Measurements from ENCODE around the gene HAUS8. TPM values are rescaled to one million over a fixed set of nuclear protein-coding genes. Genes with fewer than 3 reads are reported as not detected.

HAUS8 gene
- total RNA-seq, 1 donor from 2014 or later: 20.5 TPM

GRCh38 chr19:17074634-17075034 is 618 bp downstream of the HAUS8 start:
- H3K4me3 ChIP-seq (ENCODE audit: low read depth, low read length): peak overlapping the region; percentile 95
- DNase-seq (ENCODE audit: low read depth): no peak
- TF ChIP-seq, protein P1, sequence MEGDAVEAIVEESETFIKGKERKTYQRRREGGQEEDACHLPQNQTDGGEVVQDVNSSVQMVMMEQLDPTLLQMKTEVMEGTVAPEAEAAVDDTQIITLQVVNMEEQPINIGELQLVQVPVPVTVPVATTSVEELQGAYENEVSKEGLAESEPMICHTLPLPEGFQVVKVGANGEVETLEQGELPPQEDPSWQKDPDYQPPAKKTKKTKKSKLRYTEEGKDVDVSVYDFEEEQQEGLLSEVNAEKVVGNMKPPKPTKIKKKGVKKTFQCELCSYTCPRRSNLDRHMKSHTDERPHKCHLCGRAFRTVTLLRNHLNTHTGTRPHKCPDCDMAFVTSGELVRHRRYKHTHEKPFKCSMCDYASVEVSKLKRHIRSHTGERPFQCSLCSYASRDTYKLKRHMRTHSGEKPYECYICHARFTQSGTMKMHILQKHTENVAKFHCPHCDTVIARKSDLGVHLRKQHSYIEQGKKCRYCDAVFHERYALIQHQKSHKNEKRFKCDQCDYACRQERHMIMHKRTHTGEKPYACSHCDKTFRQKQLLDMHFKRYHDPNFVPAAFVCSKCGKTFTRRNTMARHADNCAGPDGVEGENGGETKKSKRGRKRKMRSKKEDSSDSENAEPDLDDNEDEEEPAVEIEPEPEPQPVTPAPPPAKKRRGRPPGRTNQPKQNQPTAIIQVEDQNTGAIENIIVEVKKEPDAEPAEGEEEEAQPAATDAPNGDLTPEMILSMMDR (conservative IDR thresholded peaks at IDR 0.05; ENCODE audit: low read depth, low read length): no peak

GRCh38 chr19:17073869-17074633 is 1.2 kb downstream of the HAUS8 start:
- no peak for DNase-seq (ENCODE audit: low read depth)

DNA sequence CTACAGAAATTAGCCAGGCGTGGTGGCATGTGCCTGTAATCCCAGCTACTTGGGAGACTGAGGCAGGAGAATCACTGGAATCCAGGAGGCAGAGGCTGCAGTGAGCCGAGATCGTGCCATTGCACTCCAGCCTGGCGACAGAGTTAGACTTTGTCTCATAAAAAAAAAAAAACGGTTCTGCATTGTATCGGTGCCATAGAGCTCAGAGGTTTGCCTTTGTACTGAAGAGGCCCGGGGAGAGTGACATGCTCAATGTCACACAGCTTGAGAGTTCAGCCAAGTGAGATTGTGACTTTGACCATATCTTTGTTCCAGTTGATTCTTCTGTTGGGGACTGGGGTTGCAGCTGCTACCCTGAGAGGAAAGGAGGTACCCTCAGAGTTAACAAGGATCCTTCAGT is 4.3 kb downstream of the HAUS8 start:
- no peak overlapping the region for H3K4me3 ChIP-seq (ENCODE audit: low read depth, low read length)
- no peak for DNase-seq (ENCODE audit: low read depth)
- TF ChIP-seq, protein P1 (conservative IDR thresholded peaks at IDR 0.05; ENCODE audit: low read depth, low read length): no peak

More at GRCh38 chr19:17073869-17074633, 1.2 kb downstream of the HAUS8 start:
- H3K4me3 ChIP-seq (ENCODE audit: low read depth, low read length): peak overlapping the region; percentile 95
- TF ChIP-seq, protein P1 (conservative IDR thresholded peaks at IDR 0.05; ENCODE audit: low read depth, low read length): no peak

DNA sequence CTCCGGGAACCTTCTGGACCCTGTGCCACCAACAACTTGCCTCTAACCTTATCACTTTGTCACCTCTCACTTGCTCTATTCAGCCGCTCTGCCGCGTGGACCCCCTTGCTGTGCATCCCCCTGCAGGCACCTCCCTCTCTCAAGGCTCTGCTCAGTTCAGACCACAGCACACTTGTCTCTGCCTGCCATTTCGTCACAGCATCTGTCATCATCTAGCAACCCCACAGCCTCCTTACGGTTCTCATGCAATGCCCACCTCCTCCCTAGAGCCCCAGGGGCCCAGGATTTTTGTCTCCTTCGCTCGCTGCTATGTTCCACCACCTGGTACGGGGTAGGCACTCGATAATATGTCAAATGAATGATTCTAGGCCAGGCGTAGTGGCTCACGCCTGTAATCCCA is 4.8 kb downstream of the HAUS8 start:
- TF ChIP-seq, protein P1 (conservative IDR thresholded peaks at IDR 0.05; ENCODE audit: low read depth, low read length): no peak
- DNase-seq (ENCODE audit: low read depth): no peak
- H3K4me3 ChIP-seq (ENCODE audit: low read depth, low read length): no peak overlapping the region

DNA sequence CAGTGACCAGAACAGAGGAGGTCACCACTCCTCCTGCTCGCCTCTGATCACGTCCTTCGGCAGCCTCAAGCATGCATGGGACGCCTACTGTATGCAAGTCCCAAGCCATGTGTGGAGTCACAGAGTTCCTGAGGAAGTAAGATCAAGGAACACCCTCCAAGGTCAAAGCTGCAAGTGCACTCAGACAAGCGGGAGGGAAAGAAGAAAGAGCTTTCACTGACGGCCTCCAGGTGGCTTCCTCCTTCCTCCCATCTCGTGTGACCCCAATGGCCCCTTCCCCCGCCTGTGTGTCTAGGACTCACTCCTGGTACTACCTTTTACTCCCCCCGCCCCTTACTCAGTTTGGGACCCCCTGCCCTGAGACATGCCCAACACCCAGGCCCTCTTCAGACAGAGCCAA is 6.1 kb downstream of the HAUS8 start:
- DNase-seq (ENCODE audit: low read depth): no peak
- H3K4me3 ChIP-seq (ENCODE audit: low read depth, low read length): no peak overlapping the region
- TF ChIP-seq, protein P1 (conservative IDR thresholded peaks at IDR 0.05; ENCODE audit: low read depth, low read length): no peak

GRCh38 chr19:17063428-17063827 is 11.8 kb downstream of the HAUS8 start:
- DNase-seq (ENCODE audit: low read depth): no peak
- no peak overlapping the region for H3K4me3 ChIP-seq (ENCODE audit: low read depth, low read length)
- TF ChIP-seq, protein P1 (conservative IDR thresholded peaks at IDR 0.05; ENCODE audit: low read depth, low read length): no peak

DNA sequence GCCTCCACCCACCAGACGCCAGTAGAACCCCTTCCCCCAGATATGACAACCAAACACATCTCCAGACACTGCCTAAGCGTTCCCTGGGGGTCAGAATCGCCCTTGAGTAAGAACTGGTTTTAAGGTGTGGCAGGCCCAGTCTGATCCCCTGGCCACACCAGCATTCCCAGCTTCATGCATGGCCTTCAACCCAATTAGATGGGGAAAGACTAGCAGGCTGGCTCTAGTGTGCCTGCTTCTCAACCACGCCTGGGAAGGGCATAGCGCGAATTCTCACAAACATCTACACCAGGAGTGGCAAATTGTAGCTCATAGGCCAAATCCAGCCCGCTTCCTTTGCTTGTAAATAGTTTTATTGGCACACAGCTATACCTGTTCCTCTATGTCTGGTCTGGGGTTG is 13.6 kb downstream of the HAUS8 start:
- TF ChIP-seq, protein P1 (conservative IDR thresholded peaks at IDR 0.05; ENCODE audit: low read depth, low read length): no peak
- no peak overlapping the region for H3K4me3 ChIP-seq (ENCODE audit: low read depth, low read length)

More for the DNA sequence above, 13.6 kb downstream of the HAUS8 start:
- no peak for DNase-seq (ENCODE audit: low read depth)

All from epithelial cell of proximal tubule (primary cell).